Suprapubic skin (tissue), 4 donors: ENCODE data around the gene WWOX. TPM values are rescaled to one million over a fixed set of nuclear protein-coding genes. Genes with fewer than 3 reads are reported as not detected.

Source experiments
- DNase-seq, 2 donors: peaks; one replicate each; pipeline ENCODE4 v3.0.0-alpha.2; 2019; ENCODE audit warnings: low spot score in 2 of 2
- H3K27ac ChIP-seq: fragments of 200-600 bp; sonication (generic); one replicate; pipeline ENCODE4 v1.5.1; 2019
- H3K27me3 ChIP-seq: fragments of 200-600 bp; sonication (generic); one replicate; pipeline ENCODE4 v1.5.1; 2019
- H3K36me3 ChIP-seq: fragments of 200-600 bp; sonication (generic); one replicate; pipeline ENCODE4 v1.5.1; 2019
- H3K4me1 ChIP-seq: fragments of 200-600 bp; sonication (generic); one replicate; pipeline ENCODE4 v1.5.1; 2019
- H3K4me3 ChIP-seq: fragments of 200-600 bp; sonication (generic); one replicate; pipeline ENCODE4 v1.5.1; 2019; ENCODE audit warnings: mild to moderate bottlenecking
- H3K9me3 ChIP-seq: fragments of 200-600 bp; sonication (generic); one replicate; pipeline ENCODE4 v1.5.1; 2019
- EP300 ChIP-seq: sonication (generic); formaldehyde crosslinking; IDR thresholded peaks from one replicate; pipeline ENCODE4 v1.6.1; 2017; ENCODE audit warnings: antibody characterized with exemption
- POLR2A ChIP-seq, 2 donors: fragments of 450-650 bp; IDR thresholded peaks; one replicate each; pipeline ENCODE4 v1.6.1; 2017; ENCODE audit warnings: antibody characterized with exemption in 2 of 2, mild to moderate bottlenecking in 2 of 2, moderate library complexity in 2 of 2
- POLR2AphosphoS5 ChIP-seq, 3 donors: sonication (generic); formaldehyde crosslinking; IDR thresholded peaks; one replicate each; pipeline ENCODE4 v1.6.1; 2017; ENCODE audit warnings: antibody characterized with exemption in 3 of 3
- WGBS: methylation state at CpG from one replicate; pipeline ENCODE4 v1.1.5; 2018; 5-methylcytosine and 5-hydroxymethylcytosine counted together
- total RNA-seq, 4 donors: library from RNA; depleted of rRNA; stranded (reverse); fragments of >200 nt; gene quantifications; one replicate each; pipeline ENCODE4 v1.1.0, GENCODE V29; 2016
- TF ChIP-seq, protein P1 (sequence below), 2 donors: fragments of 200-600 bp in 1 of 2; fragments of 450-650 bp in 1 of 2; sonication (generic) in 1 of 2; IDR thresholded peaks; one replicate each; pipeline ENCODE4 v1.5.1; 2016 to 2019; ENCODE audit warnings: antibody characterized with exemption in 2 of 2, mild to moderate bottlenecking in 1 of 2, moderate library complexity in 1 of 2

WWOX gene
- total RNA-seq, 4 donors from 2014 or later = 29.6 to 104 (median 47.3) TPM

DNA sequence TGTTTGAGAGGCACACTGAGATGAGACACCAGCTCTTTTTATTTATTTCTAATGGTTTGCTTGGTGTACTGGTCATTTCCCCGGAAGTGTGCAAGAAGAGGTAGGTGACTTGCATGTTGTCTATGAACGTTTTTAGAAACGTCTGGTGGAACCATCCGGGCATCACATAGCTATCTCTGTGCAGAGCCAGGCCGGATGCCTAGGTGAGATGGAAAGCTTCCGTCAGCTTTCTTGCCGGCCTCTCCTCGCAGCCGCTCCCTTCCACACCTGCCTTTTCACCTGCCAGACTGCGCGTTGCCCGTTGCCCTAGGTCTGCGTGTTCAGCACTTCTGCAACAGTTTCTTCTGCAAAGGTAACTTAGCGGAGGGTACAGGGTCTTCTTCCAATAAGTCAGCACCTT lies 416.0 kb downstream of the WWOX start:
- TF ChIP-seq POLR2AphosphoS5 (IDR thresholded peaks at IDR 0.05) = no peak
- no peak for TF ChIP-seq POLR2A (IDR thresholded peaks at IDR 0.05)
- H3K27me3 ChIP-seq = no peaks in the 10 kb centered on the region
- H3K36me3 ChIP-seq = no peaks in the 10 kb centered on the region
- 95% methylated on average over 14 of the region's 14 CpGs for WGBS
- no peaks in the 10 kb centered on the region for H3K4me1 ChIP-seq
- H3K27ac ChIP-seq = no peak overlapping the region
- no peaks in the 10 kb centered on the region for H3K9me3 ChIP-seq
- DNase-seq = no peak
- H3K4me3 ChIP-seq = no peak overlapping the region

DNA sequence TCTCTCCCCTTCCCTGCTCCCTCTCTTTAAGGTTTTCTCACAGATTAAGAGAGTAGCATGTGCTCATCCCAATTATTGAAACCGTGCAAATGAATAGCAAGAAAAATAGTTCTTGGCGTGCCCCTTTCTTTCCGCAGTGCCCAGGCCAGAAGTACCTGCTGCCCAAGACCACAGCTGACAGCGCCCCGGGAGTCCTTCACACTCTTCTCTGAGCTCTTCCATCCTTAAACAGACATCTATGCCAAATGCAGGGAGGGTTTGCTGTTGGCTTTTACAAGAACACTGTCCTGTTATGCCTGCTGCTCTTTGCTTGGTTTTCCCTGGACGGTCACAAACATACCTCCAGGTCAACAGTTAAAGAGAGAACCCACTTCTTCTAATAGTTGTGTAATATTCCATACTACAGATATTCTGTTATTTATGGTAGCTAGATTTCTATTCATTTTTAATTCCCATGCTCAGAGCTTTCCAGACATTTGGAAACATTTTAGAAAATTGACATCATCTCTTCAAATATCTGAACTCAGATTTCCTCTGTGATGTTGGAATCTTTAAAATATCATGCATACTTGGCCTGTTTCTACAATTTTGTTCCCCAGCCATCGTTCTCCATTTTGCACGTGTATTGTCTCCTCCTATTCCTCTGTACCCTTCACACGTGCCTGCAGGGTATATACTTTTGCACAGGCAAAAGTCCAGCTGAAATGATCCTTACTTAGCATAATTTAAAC lies 416.7 kb downstream of the WWOX start:
- Histone ChIP-seq H3K27me3 (no peaks in the 10 kb centered on the region), H3K4me1 (no peaks in the 10 kb centered on the region), H3K9me3 (no peaks in the 10 kb centered on the region), H3K36me3 (no peaks in the 10 kb centered on the region), H3K27ac (no peak overlapping the region), H3K4me3 (no peak overlapping the region)
- TF ChIP-seq, protein P1, sequence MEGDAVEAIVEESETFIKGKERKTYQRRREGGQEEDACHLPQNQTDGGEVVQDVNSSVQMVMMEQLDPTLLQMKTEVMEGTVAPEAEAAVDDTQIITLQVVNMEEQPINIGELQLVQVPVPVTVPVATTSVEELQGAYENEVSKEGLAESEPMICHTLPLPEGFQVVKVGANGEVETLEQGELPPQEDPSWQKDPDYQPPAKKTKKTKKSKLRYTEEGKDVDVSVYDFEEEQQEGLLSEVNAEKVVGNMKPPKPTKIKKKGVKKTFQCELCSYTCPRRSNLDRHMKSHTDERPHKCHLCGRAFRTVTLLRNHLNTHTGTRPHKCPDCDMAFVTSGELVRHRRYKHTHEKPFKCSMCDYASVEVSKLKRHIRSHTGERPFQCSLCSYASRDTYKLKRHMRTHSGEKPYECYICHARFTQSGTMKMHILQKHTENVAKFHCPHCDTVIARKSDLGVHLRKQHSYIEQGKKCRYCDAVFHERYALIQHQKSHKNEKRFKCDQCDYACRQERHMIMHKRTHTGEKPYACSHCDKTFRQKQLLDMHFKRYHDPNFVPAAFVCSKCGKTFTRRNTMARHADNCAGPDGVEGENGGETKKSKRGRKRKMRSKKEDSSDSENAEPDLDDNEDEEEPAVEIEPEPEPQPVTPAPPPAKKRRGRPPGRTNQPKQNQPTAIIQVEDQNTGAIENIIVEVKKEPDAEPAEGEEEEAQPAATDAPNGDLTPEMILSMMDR (IDR thresholded peaks at IDR 0.05) = no peak
- no peak for TF ChIP-seq EP300
- TF ChIP-seq POLR2AphosphoS5 (IDR thresholded peaks at IDR 0.05) = no peak
- DNase-seq = no peak
- WGBS = 76% methylated on average over 9 of the region's 9 CpGs

DNA sequence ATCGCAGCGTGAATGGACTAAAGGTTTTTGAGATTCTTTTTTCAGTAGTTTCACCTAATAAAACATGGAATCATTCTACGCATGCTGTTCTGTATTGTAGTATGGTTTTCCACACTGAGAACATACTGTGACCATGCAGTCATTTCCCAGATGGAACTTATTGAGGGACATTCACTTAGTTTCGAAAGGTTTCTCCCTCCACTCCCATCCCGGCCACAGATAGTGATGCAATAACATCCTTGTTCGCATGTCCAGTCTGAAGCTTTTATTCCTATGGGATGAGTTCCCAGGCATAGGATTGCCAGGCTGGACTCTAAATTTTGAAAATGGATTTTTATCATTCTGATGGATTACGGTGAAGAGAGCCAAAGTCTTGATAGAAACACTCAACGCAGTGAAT lies 420.4 kb downstream of the WWOX start:
- no peaks in the 10 kb centered on the region for H3K27me3 ChIP-seq
- no peaks in the 10 kb centered on the region for H3K36me3 ChIP-seq
- 93% methylated on average over 8 of the region's 8 CpGs for WGBS
- H3K4me1 ChIP-seq = no peaks in the 10 kb centered on the region
- no peak for DNase-seq
- no peaks in the 10 kb centered on the region for H3K9me3 ChIP-seq
- no peak overlapping the region for H3K4me3 ChIP-seq
- TF ChIP-seq, protein P1 (IDR thresholded peaks at IDR 0.05) = no peak
- TF ChIP-seq EP300 (no peak), POLR2A (IDR thresholded peaks at IDR 0.05) (no peak), POLR2AphosphoS5 (IDR thresholded peaks at IDR 0.05) (no peak)
- H3K27ac ChIP-seq = no peak overlapping the region

DNA sequence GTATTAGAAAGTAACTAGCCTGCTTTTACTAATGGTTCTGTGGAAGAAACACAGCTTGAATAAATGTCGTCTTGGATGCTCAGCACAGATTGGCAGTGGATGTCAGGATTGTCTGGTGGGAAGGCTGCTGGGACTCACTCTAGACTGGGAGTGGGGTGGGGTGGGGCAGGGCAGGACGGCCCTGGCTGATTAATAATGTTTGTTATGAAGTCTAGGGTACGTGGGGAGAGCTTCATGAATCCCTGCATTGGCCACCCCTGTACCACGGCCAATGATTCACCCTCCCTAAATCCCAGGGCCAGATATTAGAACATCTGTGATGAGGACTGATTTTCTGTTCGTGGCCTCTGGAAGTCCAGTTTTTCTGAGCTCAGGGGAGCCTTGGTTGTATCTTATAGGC lies 421.0 kb downstream of the WWOX start:
- 89% methylated on average over 5 of the region's 5 CpGs for WGBS
- no peak overlapping the region for H3K27ac ChIP-seq

DNA sequence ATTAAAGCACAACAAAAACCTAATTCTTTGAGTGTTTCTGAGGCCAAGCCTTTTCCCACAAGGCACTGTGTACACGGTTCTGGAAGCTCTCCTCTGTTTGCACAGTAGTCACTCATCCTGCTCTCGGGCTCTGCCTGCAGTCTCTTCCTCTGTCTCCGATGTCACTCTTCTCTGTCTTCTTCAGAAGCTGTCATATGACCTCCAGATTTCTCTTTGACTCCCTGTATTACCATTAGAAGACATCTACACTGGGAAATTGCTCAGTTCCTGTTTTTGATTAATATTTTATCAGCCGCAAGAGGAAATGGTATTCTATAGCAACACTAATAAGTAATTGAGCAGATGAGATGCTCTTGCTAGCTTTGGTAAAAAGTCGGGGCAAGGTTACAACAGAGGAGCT lies 422.9 kb downstream of the WWOX start:
- 80% methylated on average over 5 of the region's 5 CpGs for WGBS
- no peaks in the 10 kb centered on the region for H3K27me3 ChIP-seq
- H3K4me3 ChIP-seq = no peak overlapping the region
- no peaks in the 10 kb centered on the region for H3K4me1 ChIP-seq
- no peak overlapping the region for H3K27ac ChIP-seq
- no peaks in the 10 kb centered on the region for H3K36me3 ChIP-seq
- DNase-seq = no peak
- H3K9me3 ChIP-seq = no peaks in the 10 kb centered on the region
- TF ChIP-seq, protein P1 (IDR thresholded peaks at IDR 0.05) = no peak
- TF ChIP-seq POLR2A (IDR thresholded peaks at IDR 0.05) (no peak), POLR2AphosphoS5 (IDR thresholded peaks at IDR 0.05) (no peak), EP300 (no peak)

More for the DNA sequence above, 421.0 kb downstream of the WWOX start:
- H3K27me3 ChIP-seq = no peaks in the 10 kb centered on the region
- TF ChIP-seq, protein P1 (IDR thresholded peaks at IDR 0.05) = no peak
- TF ChIP-seq POLR2AphosphoS5 (IDR thresholded peaks at IDR 0.05) (no peak), EP300 (no peak), POLR2A (IDR thresholded peaks at IDR 0.05) (no peak)
- H3K36me3 ChIP-seq = no peaks in the 10 kb centered on the region
- H3K9me3 ChIP-seq = no peaks in the 10 kb centered on the region
- H3K4me1 ChIP-seq = no peaks in the 10 kb centered on the region
- DNase-seq = no peak
- H3K4me3 ChIP-seq = no peak overlapping the region
